T-helper 22 cell (primary cell): ENCODE results near the gene INVS.
"Not testable (repeated sequence)": the region's sequence is repeated elsewhere in the genome, so short reads cannot be mapped to it uniquely, and the experiment has no call there.

Source experiments
- DNase-seq: peaks from one replicate; pipeline ENCODE4 v3.0.0-alpha.2; 2020; ENCODE audit warnings: low read depth

The INVS gene

DNA sequence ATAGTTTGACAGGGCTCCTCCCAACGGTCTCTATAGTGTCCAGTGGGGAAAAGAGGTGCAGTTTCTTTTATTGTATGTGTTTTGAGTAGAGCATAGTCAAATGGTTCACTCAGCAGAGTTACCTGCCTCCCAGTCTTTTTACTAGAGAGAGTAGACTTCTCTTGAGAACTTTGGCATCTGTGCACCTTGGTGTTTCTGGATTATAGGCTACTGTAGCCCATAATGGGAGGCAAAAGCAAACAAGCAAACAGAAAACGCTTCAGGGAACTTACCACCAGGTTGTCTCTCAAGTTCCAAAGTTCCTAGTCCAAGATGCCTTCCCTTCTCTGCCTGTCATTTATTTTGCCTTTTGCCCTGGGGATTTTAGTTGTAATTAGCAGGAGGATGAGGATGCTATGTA lies 26.2 kb downstream of the INVS start:
- DNase-seq = no peak

DNA sequence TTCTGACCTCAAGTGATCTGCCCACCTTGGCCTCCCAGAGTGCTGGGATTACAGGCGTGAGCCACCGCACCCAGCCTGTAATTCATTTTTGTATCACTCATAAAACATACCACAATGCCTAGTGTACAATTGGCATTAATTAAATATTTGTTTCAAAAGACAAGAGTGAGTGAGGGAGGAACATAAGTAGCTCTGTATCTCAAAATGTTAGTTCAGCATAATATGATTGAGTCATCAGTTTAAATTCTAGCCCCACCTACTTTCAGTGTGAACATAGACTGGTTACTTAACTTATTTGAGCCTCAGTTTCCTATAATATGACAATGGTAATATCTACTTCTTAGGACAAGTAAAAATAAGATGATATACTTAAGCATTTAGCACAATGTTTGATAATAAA lies 26.9 kb downstream of the INVS start:
- no peak for DNase-seq

- DNase-seq = no peak
These were observed 27.4 kb downstream of the INVS start for GRCh38 chr9:100126423-100126822.

- no peak for DNase-seq
These were observed 30.7 kb downstream of the INVS start for GRCh38 chr9:100129772-100130171.

DNA sequence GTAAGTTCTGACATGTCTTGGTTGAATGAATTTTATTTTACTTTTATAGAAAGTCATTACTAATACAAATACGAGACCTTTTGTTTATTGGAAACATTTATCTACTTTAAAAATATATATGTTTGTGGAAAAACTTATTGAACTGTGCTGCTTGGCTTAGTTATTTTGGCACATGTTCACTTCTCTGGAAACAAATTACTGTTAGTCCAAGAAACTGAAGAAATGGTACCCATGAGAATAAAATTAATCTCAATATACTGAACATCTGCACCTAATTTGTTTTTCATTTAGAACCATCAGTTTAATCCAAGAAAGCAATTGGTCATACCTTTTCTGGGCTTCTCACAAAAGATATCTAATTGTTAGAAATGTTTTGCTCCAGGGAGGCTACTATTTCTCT lies 32.2 kb downstream of the INVS start:
- DNase-seq = no peak

DNA sequence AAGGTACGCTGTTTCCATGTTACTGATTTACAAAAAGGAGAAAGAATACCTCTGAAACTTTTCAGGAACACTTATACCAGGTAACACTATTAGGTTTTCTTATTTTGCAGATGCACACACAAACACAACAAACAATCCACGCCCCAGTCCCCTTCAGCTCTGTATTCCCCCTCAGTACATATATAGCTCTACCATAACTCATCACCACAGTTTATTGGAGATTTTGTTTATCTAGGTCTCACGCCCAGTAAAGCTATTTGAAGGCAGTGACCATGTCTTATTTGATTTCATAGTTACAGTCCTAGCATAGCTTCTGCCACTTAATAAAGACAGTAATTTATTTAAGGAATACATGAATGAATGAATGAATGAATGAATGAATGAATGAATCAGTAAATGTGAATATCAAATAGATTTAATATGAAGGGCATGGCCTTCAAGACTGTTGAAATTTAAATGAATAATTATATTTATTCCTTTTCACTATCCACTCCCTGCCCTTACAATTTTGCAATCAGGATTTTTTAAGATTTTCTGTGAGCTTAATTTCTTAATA lies 32.9 kb downstream of the INVS start:
- no peak for DNase-seq

- no peak for DNase-seq
These were observed 35.7 kb downstream of the INVS start for GRCh38 chr9:100134731-100135130.

DNA sequence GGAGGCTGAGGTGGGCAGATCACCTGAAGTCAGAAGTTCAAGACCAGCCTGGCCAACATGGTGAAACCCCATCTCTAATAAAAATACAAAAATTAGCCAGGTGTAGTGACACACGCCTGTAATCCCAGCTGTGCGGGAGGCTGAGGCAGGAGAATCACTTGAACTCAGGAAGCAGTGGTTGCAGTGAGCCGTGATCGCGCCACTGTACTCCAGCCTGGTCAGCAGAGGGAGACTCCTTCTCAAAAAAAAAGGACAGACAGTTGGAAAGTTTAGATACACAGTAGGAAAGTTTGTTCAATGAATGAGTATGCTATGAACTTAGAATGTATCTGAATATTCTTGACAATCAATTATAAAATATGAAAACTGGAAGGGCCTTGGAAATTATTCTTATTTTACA lies 37.8 kb downstream of the INVS start:
- not testable (repeated sequence) for DNase-seq

- DNase-seq = not testable (repeated sequence)
These were observed 41.3 kb downstream of the INVS start for GRCh38 chr9:100140303-100140702.

DNA sequence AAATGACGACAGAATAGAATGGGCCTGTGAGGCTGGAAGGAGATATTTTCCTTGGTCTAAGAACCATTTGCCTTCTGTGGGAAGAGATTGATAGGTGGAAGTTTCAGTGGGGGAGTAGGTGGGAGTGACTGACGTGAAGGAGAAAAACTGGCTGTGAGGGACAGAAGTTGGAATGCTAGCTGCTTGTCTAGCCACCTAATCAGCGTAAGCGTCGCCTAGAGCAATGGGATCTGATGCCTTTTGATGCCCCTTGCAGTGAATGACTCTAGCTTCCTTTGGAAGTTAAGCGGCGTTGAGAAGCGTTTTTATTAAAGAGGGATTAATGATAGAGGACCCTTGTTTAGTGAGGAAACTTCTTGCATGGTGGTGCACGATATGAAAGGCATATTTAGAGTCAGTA lies 42.8 kb downstream of the INVS start:
- DNase-seq = not testable (repeated sequence)

- not testable (repeated sequence) for DNase-seq
These were observed 46.3 kb downstream of the INVS start for GRCh38 chr9:100145167-100145934.

GRCh38 chr9:100145976-100146375 lies 46.9 kb downstream of the INVS start:
- DNase-seq = not testable (repeated sequence)

DNA sequence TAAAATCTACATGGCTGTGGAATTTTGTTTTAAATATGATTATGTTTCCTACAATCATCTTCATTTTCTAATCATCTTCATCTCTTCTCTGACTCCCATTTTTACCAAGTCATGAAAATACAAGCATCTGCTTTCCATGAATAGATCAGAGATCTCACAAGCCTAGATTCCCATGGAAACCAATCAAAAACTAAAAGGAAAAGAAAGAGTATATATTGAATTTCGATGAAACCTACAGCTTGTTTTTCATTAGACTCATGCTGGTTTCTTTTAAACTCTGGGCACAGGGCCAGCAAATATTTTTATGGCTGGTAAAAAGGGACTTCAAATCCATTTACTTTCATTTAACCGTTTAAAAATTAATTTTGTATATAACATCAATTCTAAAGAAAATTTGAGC lies 51.2 kb downstream of the INVS start:
- no peak for DNase-seq

DNA sequence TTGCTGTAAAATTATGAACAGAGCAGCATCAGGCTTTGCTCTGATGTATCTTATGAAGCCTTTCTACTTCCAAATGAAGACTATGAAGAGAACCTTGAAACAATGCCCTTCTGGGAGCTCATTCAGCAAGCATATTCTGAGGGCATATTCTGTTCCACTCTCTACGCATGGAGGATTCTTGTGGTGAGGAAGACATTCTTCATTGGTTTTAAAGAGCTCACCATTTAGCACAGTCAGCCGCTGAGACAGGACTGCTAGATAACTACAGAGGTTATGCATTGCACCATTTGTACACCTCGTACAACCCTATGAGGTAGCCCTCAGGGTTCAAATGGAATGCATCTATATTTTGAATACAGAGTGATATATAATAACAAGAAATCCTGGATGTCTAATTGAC lies 61.0 kb downstream of the INVS start:
- no peak for DNase-seq

DNA sequence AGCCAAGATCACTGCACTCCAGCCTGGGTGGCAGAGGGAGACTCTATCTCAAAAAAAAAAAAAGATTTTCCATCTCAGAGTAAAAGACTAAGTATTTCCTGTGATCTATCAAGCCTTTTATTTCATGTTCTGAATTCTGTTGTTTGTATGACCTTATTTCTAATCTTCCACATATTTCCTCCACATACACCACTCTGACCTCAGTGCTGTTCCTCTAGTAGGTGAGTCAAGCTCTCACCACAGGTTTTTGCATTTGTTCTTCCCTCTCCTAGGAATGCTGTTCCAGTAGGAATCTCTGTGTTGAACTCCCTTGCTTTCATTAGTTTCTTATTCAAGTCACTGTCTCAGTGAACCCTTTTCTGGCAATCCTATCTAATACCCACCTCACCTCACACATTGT lies 68.1 kb downstream of the INVS start:
- DNase-seq = no peak

DNA sequence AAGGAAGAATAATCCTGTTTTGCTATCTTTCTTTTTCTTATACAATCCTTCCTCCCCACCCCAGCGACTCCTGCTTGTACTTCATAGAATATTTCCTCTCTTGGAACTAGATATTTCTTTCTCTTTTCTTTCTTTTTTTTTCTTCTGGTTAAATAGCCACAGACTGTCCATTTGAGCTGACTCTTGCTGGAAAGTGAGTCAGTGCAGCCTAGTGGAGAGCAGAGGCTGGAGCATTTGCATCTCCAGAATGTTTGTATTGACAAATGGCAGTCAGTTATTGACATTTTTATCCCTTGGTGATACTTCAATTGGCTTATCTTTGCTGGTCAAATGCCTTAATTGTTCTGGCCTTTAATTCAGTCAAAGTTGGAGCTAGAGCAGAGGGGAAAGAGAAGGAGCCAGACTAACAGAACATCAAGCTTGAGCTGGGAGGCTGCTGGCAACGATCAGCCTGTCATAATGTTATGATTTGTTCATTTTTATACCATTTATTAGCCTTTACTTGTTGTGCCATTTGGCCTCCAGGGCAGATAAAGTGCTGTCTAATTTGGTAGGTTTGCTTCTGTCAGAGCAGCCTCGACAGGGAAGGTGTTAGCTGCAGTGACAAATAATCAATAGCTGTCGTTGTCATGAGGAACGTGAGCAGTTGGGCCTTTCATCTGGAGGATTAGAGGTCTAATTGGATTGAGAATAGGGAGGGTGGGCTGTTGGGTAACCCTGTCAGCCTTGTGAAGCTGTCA lies 69.0 kb downstream of the INVS start:
- no peak for DNase-seq

DNA sequence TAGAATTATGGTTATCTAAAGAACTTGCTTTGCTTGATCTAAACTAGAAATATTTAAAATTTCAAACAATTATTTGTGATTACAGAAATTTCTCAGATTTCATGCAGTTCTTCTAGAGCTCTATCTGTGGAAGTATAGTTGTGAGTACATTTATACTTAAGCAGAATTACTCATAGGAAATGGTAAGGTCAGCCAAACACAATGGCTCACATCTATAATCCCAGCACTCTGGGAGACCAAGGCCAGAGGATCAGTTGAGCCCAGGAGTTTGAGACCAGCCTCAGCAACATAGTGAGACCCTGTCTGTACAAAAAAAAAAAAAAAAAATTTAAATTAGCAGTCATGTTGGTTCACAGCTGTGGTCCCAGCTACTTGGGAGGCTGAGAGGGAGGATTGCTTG lies 71.0 kb downstream of the INVS start:
- DNase-seq = no peak

DNA sequence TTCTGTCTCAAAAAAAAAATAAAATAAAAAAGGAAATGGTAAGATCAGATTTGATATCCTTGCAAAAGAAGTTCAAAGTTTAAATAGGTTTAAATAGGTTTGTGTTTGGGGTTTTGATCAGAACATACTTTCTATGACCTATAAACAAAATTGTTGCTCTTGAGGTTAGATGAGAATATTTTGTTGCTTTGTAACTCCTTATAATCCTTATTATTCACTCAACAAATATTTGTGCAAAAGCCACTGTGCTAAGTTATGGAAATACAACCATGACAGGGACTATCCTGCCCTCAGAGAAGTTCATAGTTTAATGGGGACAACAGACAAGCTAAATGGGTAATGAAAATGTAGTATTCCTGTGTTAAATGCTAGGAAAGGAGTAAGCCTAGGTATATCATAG lies 71.5 kb downstream of the INVS start:
- DNase-seq = no peak

GRCh38 chr9:100186356-100186755 lies 87.3 kb downstream of the INVS start:
- no peak for DNase-seq

- no peak for DNase-seq
These were observed 91.3 kb downstream of the INVS start for GRCh38 chr9:100190339-100190738.

- DNase-seq = no peak
These were observed 92.2 kb downstream of the INVS start for GRCh38 chr9:100191264-100191663.

DNA sequence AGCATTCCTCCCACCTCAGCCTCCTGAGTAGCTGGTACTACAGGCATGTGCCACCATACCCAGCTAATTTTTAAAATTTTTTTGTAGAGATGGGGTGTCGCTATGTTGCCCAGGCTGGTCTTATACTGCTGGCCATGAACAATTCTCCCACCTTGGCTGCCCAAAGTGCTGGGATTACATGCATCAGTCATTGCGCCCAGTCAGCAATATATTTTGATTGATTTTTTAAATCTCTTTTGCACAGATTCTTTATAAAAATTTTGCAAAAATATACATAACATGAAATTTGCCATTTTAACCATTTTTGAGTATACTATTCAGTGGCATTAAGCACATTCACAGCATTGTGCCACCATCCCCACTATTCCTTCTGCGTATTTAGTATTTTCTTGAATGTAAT lies 94.0 kb downstream of the INVS start:
- no peak for DNase-seq

GRCh38 chr9:100196215-100196614 lies 97.2 kb downstream of the INVS start:
- DNase-seq = no peak
